Tibial artery (tissue), 4 donors: Measurements from ENCODE around the gene RAP1GAP.
"Not testable (repeated sequence)": the region's sequence is repeated elsewhere in the genome, so short reads cannot be mapped to it uniquely, and the experiment has no call there.

Experiments
- DNase-seq, 2 donors: peaks; one replicate each; pipeline ENCODE4 v3.0.0-alpha.2; 2019
- H3K27ac ChIP-seq, 2 donors: fragments of 200-600 bp; sonication (generic) in 1 of 2; 1 replicate in 1 of 2; 2 replicates in 1 of 2; pipeline ENCODE4 v1.5.1; 2018 to 2019; ENCODE audit warnings: mild to moderate bottlenecking in 1 of 2
- H3K27me3 ChIP-seq, 2 donors: fragments of 200-600 bp; sonication (generic) in 1 of 2; one replicate each; pipeline versions ENCODE4 v1.5.1 to v1.6.0; 2016 to 2019
- H3K36me3 ChIP-seq, 3 donors: fragments of 200-600 bp; sonication (generic) in 2 of 3; one replicate each; pipeline ENCODE4 v1.5.1; 2016 to 2019; ENCODE audit warnings: mild to moderate bottlenecking in 2 of 3
- H3K4me1 ChIP-seq, 4 donors: fragments of 200-600 bp; sonication (generic) in 2 of 4; 1 replicate in 3 of 4; 2 replicates in 1 of 4; pipeline ENCODE4 v1.5.1; 2016 to 2019
- H3K4me3 ChIP-seq, 2 donors: fragments of 200-600 bp; sonication (generic) in 1 of 2; 1 replicate in 1 of 2; 2 replicates in 1 of 2; pipeline ENCODE4 v1.5.1; 2018 to 2019; ENCODE audit warnings: mild to moderate bottlenecking in 2 of 2
- H3K9me3 ChIP-seq, 3 donors: fragments of 200-600 bp; sonication (generic) in 1 of 3; one replicate each; pipeline ENCODE4 v1.5.1; 2016 to 2019
- intact Hi-C: fragments of 100-400 bp; cut with DNase I; formaldehyde crosslinking; loops from one replicate; pipeline ENCODE4 v1.15.0; 2023; ENCODE audit warnings: low total_unique reads
- TF ChIP-seq, protein P1 (sequence below), 2 experiments: fragments of 200-600 bp in 1 of 2; fragments of 450-650 bp in 1 of 2; IDR thresholded peaks; one replicate each; pipeline ENCODE4 v1.5.1; 2017 to 2019; ENCODE audit warnings: antibody characterized with exemption in 2 of 2, mild to moderate bottlenecking in 1 of 2, moderate library complexity in 1 of 2

Gene RAP1GAP

DNA sequence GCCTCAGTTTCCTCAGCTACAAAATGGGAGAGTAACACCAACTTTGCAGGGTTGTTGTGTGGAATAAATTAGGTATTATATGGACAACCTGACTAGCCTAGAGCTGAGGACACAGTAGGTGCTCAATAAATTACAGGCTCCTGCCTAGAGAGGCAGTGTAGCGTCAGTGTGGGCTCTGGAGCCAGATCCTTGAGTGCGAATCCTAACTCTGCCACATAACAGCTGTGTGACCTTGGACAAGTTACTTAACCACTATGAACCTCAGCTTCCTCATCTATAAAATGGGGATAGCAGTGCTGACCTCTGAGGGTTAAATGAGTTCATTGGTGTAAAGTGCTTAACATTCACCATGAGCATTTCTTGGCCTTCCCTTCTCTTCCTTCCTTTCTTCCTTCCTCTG is 33.1 kb downstream of the RAP1GAP start:
- Histone ChIP-seq H3K9me3 (no peaks in the 10 kb centered on the region), H3K27ac (no peak overlapping the region), H3K4me3 (no peak overlapping the region), H3K36me3 (no peaks in the 10 kb centered on the region), H3K4me1 (peaks cover 0 to 8% (median 0%) of the 10 kb centered on the region in 4 donors), H3K27me3 (peaks cover 0 to 65% of the 10 kb centered on the region in 2 donors)
- no peak for DNase-seq
- TF ChIP-seq, protein P1, sequence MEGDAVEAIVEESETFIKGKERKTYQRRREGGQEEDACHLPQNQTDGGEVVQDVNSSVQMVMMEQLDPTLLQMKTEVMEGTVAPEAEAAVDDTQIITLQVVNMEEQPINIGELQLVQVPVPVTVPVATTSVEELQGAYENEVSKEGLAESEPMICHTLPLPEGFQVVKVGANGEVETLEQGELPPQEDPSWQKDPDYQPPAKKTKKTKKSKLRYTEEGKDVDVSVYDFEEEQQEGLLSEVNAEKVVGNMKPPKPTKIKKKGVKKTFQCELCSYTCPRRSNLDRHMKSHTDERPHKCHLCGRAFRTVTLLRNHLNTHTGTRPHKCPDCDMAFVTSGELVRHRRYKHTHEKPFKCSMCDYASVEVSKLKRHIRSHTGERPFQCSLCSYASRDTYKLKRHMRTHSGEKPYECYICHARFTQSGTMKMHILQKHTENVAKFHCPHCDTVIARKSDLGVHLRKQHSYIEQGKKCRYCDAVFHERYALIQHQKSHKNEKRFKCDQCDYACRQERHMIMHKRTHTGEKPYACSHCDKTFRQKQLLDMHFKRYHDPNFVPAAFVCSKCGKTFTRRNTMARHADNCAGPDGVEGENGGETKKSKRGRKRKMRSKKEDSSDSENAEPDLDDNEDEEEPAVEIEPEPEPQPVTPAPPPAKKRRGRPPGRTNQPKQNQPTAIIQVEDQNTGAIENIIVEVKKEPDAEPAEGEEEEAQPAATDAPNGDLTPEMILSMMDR (IDR thresholded peaks at IDR 0.05), result no peak
- intact Hi-C loops, result no loop called here

DNA sequence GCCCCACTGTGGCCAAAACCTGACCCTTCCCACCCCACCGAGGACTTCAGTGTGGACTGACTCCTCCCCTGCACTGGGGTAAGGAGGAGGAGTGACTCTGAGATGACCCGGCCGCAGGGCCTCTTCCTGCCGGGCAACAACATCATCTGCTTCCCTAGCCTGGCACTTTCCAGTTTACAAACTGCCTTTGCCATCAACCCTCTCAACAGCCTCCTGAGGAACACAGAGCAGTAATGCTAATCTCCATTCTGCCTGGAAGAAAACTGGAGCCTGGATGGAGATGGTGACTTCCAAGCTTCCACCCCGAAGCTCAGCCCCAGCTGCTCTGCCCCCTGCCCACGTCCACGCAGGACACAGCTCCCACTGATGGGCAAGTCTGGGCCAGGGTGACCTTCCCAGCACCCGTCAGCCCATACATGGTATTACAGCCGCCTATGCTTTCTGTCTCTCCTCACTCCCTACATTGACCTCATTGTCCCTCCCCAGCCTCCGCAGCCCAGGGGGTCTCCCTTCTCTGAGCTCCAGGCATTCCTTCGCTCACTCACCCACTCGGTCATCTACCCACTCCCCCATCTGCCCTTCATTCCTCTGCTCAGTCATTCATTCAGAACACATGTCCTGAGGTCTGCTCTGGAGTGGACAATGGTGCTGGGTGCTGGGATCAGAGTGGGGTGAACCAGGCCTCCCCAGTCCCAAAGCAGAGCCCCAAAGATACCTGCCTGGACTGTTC is 34.2 kb downstream of the RAP1GAP start:
- TF ChIP-seq, protein P1 (IDR thresholded peaks at IDR 0.05), result no peak
- Histone ChIP-seq H3K4me3 (no peak overlapping the region), H3K36me3 (no peaks in the 10 kb centered on the region), H3K27ac (no peak overlapping the region), H3K4me1 (peaks cover 0 to 8% (median 0%) of the 10 kb centered on the region in 4 donors), H3K27me3 (peaks cover 0 to 66% of the 10 kb centered on the region in 2 donors), H3K9me3 (no peaks in the 10 kb centered on the region)
- no peak for DNase-seq
- intact Hi-C loops, result no loop called here

GRCh38 chr1:21633992-21634805 is 35.0 kb downstream of the RAP1GAP start:
- H3K9me3 ChIP-seq, result no peaks in the 10 kb centered on the region
- intact Hi-C loops, result no loop called here
- DNase-seq, result no peak
- peaks cover 0 to 4% (median 0%) of the 10 kb centered on the region in 4 donors for H3K4me1 ChIP-seq
- no peak overlapping the region for H3K4me3 ChIP-seq
- TF ChIP-seq, protein P1 (IDR thresholded peaks at IDR 0.05), result no peak
- no peak overlapping the region for H3K27ac ChIP-seq
- no peaks in the 10 kb centered on the region for H3K36me3 ChIP-seq
- peaks cover 0 to 65% of the 10 kb centered on the region in 2 donors for H3K27me3 ChIP-seq

DNA sequence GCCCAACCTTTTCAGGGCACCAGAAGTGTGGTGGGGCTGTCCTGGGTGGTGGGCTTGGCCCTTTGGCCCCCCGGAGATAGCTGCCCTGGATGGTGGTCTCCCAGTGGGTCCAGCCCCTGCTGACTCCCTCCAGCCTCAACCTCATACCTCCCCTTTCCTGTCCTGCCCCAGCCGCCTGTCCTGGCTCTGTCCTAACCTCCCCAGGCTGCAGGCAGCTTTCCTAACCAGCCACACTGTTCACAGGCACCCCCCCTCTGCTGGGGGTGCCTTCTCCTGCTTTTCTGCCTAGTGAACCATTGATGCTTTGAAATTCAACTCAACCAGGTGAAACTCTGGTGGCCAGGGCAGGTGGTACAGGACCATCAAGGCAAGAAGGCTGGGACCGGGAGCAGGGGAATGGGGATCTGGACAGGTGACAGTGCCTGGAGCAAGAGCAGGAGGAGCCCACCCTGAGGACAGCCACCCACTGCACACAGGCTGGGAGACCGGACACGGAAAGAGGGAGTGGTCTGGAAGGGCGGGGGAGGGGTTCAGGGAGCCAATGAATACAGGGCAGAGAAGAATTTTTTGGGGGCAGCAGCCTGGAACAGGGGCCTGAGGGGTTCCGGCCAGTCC is 35.9 kb downstream of the RAP1GAP start:
- TF ChIP-seq, protein P1 (IDR thresholded peaks at IDR 0.05), result no peak
- Histone ChIP-seq H3K27me3 (peaks cover 0 to 70% of the 10 kb centered on the region in 2 donors), H3K36me3 (no peaks in the 10 kb centered on the region), H3K4me3 (no peak overlapping the region), H3K27ac (no peak overlapping the region), H3K9me3 (no peaks in the 10 kb centered on the region), H3K4me1 (no peaks in the 10 kb centered on the region)
- intact Hi-C loops, result no loop called here
- DNase-seq, result no peak

- intact Hi-C loops, result no loop called here
- H3K27ac ChIP-seq, result no peak overlapping the region
- H3K36me3 ChIP-seq, result no peaks in the 10 kb centered on the region
- peaks cover 0 to 76% of the 10 kb centered on the region in 2 donors for H3K27me3 ChIP-seq
- H3K4me3 ChIP-seq, result no peak overlapping the region
- TF ChIP-seq, protein P1 (IDR thresholded peaks at IDR 0.05), result no peak
- no peaks in the 10 kb centered on the region for H3K4me1 ChIP-seq
- DNase-seq, result no peak
- H3K9me3 ChIP-seq, result no peaks in the 10 kb centered on the region
Measured at GRCh38 chr1:21631944-21632887, 36.9 kb downstream of the RAP1GAP start.

DNA sequence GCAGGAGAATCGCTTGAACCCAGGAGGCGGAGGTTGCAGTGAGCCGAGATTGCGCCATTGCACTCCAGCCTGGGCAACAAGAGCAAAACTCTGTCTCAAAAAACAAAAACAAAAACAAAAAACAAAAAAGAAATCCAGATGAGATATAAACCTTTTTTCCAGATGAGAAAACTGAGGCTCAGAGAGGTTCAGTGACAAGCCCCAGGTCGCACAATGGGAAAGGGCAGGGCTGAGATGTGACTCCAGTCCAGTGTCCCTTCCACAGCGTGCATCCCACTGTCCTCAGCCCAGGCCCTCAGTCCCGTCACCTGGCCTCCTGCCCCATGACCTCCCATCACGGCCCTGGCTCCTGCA is 37.6 kb downstream of the RAP1GAP start:
- H3K4me3 ChIP-seq, H3K4me1 ChIP-seq, H3K27ac ChIP-seq, H3K9me3 ChIP-seq, DNase-seq, H3K36me3 ChIP-seq, intact Hi-C loops: not testable (repeated sequence)
- peaks cover 0 to 82% of the 10 kb centered on the region in 2 donors for H3K27me3 ChIP-seq
